Measurements from ENCODE around the gene CHCHD1. TPM values are rescaled to one million over a fixed set of nuclear protein-coding genes. Genes with fewer than 3 reads are reported as not detected.
"Not testable (repeated sequence)": the region's sequence is repeated elsewhere in the genome, so short reads cannot be mapped to it uniquely, and the experiment has no call there.

The CHCHD1 gene
- total RNA-seq, 1 donor from 2014 or later: 13.1 TPM

DNA sequence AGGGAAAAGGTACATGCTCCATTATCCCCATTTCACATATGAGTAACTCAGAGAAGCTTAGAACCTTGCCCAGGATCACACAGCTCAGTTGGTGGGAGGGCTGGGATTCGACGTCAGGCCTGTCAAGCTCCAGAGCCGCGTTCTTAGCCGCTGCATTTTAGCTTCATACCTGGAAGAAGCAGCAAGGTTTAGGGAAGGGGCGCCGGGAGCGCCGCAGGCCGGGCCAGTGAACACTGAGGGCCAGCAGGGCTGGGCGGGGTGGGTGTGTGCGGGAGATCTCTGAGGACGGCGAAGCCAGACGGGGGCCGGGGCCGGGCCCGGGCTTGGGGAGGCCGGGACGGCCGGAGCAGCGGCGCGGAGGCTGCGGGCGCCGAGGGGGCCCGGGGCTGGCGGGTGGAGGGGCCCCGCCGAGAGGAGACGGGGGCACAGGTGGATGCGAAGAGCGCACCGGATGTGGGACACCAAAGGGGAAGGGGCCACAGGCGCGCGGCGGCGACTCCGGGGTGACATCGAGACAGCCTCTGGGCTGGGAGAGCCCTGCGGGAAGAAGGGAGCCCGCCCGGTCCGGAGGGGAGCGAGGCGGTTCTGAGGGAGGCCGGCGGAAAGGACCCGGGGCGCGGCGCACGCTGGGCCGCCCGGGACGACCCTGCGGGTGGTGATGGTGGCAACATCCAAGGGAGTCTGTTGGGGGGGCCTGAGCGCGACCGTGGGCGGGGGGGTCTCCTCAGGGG is 29.1 kb downstream of the CHCHD1 start:
- DNase-seq (ENCODE audit: low read depth): no peak

DNA sequence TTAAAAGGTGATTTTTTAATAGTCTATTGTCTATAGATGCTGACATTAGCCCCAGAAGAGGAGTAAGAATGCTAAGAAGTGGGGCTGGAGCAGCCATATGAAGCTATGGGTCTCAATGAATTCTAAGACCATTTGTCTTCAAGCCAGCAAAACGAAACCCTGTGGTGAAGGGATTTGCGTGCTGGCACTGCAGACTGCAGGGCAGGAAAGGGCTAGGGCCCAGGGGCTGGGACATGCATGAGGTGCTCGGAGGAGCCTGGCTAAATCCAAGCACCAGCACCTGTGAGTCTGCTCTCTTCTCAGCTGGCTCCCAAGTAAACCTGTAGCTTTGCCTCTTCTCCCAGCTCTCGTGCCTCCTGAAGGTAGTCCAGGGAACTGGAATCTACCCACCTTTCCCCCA is 30.8 kb downstream of the CHCHD1 start:
- no peak for DNase-seq (ENCODE audit: low read depth)

DNA sequence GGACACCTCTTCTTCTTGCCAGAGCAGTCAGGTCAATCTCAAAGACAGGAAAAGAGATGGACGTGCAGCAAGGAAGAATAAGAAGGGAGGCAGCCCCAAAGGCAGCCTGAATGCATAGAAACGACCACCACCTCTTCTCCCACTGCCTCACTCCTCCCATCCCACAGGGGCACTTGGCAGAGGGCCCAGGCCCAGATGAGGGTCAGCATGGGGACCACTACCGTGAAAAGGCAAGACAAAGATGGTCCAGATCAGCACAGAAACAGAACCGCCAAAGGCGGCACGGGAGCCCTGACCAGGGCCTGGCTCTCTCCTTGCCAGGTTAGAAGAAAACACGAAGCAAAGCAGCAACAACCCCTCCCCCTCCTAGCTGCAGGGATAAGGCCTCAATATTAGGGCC is 31.5 kb downstream of the CHCHD1 start:
- no peak for DNase-seq (ENCODE audit: low read depth)

DNA sequence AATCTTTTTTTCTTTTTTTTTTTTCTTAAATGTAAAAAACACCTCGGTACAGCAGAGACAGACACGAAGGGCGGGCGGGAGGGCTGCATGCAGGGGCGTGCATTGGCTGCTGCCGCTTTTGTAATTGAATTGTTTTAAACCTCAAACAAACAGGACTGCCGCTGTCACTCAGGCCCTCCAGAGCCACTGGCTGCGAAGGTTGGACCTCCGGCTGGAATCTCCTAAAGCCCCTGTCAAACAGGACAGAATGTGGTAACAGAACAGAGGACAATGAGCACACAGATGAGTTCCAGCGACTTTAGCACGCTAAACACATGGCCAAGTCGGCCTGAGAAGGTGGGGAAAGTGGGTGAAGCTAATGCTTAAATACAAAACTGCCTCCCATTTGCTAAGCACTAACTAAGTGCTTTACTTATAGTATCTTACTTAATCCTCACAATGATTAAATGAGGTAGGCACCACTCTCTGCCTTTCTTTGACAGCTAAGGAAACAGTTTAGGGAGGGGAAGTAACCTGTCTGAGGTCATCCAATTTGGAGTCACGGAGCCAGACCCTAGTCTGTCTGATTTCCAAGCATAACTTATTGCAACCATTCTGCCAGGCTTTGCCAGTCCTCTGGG is 32.5 kb downstream of the CHCHD1 start:
- no peak for DNase-seq (ENCODE audit: low read depth)

DNA sequence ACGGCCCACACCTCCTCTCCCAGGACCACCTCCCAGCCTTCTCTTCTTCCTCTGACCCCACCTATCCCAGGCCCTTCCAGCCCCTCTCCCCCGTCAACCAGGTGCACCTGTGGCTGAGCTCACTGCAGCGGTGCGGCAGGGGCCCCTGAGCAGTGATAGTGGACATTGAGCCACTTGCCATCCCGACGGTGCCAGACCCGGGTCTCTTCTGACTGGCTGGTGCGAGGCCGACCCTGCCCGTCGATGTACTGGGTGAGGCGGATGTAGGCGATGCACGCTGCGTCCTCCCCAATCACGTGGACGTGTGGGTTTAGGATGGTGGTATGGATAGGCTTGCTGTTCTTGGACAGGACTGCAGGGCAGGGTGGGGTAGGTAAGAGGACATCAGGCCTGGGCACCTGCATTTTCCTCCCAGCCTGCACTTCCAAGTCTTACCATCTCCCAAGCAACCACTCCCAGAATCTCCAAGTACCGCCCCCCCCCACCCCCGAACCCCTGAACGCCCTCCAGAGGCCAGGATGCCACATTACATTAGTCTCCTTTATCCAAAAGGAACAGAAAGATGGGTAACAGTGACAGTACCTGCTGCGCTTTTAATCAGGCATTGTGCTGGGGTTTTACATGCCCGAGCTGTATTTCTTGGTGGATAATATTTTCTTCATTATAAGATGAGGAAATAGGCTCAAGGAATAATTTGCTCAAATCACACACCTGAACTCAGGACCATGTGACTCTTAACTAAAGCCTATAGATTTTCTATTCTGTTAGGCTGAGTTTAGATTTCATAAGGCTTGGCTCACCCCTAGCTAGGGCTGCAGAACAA is 33.3 kb downstream of the CHCHD1 start:
- DNase-seq (ENCODE audit: low read depth): no peak

DNA sequence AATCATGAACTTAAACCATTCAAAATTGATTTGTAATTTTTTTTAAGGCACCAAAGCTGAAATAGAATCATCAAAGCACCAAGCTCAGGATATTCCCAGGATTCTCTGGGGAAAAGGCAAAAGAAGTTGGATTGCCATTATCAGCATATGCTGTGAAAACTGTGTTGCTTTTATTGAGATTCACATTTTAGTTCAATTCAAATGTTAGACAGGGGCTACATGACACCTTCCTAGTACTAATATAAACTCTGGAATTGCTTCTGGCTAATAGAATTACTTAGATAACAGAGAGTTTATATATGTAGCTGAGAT is 33.8 kb downstream of the CHCHD1 start:
- no peak for DNase-seq (ENCODE audit: low read depth)

DNA sequence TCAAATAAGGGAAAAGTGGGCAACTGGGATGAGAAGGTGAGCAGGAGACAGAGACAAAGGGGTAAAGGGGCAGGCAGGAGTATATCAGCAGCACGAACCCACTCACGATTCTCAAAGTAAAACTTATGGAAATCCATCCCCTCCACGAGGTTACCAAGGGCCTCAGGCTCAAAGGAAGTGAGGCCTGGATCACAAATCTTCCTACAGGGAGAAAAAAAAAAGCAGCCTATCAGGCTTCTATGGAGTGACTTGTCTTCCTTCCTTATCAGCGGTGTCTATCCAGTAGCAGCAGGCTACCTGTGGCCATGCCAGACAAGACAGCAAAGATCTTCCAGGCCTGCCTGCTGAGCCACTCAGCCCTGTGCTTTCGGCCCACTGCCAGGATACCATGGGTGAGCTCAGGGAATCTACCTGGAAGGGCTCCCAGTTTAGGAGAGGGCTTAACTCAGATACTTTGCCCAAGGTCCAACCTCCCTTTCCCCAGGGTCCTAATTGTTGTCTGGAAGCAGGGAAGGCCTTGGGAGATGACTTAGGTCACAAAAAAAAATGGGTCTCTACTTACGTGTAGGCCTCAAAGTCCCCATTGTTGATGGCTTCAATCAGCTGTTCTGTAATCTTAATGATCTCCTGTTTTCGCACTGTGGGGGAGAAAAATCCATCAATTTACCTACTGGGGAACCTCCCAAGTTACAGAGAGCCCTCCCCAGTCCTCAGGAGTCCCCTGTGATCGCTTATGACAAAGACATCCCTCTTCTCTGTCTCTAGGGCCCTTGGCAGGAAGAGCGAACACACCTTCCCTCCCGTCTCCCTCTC is 35.3 kb downstream of the CHCHD1 start:
- no peak for DNase-seq (ENCODE audit: low read depth)

DNA sequence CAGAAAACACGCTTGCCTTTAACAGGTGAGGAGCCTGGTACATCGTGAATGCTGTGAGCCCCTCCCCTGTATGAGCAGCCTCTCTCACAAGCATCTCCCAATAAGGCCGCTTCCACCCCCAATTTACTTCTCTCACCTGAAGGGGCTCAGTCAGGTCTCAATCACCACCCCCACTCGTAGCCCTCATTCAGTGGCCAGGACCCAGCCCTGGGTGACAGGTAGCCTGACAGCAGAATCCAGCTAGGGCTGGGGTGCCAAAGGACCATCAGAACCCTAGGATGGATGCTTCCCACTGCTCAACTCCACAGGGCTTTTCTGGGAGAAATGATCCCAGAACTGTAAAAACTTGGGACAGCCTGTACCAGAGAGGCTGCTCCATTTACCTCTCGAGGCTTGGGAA is 36.0 kb downstream of the CHCHD1 start:
- DNase-seq (ENCODE audit: low read depth): no peak

DNA sequence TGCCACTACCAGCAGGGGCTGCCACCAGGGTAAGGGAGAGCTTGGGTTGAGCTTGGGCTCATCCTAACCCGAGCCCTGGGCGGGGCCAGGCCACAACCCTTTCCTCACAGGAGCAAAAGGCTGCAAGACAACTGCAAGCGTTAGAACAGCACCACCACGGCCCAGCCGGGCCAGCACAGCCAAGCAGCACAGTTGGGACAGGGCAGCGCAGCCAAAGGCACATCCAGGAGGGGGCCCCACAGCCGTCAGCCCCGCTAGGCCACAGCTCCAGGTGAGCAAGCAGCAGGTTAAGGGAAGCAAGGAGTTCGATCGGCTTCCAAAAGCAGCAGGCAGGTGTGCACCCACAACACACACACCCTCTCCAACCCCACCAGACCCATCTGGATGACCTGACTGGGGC is 36.6 kb downstream of the CHCHD1 start:
- no peak for DNase-seq (ENCODE audit: low read depth)

DNA sequence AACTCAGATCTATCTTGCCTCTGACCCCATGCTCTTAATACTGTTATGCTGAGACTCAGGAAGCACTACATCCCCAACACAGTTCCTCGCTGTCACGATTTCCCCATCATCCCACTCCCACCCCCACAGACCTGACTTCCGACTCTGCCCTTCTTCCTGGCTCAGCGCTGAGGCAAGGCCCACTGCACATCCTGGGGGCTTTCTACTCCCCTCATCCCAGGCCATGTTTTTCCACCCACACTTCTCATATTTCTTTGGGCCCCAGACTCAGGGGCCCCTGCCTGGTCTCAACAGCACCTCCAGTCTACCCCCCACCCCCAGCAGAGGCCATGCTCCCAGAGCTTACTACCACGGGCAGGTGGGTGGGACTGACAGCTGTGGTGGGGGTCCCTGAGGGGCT is 37.2 kb downstream of the CHCHD1 start:
- DNase-seq (ENCODE audit: low read depth): no peak

DNA sequence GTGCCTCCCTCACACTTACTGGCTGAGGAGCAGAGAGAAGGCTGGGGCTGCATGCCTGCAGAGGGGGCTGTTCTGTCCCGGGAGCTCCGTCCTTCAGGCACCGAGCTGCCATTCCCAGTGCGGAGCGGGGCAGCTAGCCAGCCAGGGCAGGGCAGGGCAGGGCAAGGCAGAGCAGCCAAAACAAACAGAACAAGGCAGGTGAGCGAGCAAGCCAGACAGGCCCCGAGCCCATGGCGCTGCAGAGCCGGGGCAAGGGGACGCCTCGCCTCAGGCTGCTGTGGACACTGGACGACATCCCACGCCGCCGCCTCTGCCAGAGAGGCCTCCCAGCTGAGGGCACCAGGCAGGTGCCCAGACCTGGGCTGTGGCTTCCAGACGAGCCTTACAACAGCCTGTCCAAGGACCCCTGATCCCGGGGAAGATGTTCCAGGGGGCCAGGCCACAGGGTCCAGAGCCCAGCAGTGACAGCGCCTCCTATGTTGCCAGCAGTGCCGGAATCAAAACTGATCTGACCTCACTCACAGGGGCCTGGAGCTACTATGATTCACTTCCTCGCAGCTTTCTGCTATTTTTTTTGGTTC is 37.8 kb downstream of the CHCHD1 start:
- peak; percentile 9 for DNase-seq (ENCODE audit: low read depth)

DNA sequence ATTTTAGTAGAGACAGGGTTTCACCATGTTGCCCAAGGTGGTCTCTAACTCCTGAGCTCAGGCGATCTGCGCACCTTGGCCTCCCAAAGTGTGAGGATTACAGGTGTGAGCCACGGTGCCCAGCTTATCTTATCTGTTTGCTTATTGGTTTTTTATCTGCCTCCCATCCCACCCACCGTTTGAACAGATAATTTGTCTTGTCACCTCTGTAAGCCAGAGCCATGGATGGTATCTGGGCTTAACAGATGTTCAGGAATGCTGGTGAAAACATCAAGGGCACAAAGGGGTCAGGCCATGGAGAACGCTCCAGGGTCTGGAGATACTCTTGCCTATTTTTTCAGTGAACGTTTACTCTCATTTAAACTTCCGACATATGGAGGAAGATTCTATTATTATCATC is 41.5 kb downstream of the CHCHD1 start:
- no peak for DNase-seq (ENCODE audit: low read depth)

DNA sequence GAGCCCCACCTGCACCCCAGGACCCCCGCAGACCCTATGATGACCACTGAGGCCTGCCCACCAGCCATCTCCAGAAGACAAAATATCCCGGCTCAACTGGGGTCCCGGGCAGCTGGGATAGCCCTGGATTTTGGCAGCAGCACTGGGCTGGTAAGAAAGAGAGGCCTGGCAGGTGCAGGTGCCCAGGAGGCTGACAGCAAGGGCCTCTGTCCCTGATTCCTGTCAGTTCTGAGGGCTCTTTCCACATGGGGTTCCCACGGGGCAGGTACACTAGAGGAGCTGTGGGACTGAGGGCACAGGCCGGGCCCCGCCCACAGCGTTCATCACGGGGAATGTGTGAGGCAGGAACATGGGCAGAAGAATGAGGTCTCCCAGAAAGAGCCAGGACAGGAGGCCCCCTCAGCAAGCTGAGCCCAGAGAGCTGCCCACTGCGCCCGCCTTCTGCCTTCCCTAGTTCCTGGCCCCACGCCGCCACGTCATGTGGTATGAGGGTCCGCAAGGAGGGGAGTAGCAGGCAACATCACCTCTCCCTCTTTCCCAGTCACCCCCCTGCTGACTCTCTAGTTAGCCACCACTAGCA is 42.4 kb downstream of the CHCHD1 start:
- DNase-seq (ENCODE audit: low read depth): no peak

DNA sequence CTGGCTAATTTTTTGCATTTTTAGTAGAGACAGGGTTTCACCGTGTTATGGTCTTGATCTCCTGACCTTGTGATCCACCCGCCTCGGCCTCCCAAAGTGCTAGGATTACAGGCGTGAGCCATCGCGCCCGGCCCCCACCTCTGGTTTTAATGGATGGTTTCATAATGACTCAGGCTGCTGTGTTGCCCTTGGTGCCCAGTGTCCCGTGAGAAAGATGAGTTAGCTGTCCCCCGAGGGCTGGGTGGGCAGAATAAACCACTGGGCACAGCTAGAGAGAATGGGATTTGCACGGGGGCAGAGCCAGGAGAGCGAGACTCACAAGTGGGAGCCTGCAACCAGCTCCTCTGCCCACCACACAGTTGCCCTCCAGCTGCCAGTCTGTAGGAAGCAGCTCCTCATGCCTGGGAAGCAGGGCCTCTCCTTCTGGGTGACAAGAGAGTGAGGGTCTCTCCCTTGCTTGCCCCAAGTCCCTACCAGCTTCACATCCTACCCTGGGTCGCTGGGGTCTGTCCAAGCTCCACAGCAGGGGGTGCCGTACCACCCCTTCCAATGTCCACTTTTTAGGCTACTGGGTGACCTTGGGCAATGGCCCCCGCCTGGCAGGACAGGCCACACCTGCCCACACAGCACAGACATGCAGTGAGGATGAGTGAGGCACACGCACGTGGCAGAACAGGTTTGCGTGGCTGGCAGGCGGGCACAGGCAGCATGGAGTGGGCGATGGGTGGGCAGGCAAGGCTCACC is 45.7 kb downstream of the CHCHD1 start:
- DNase-seq (ENCODE audit: low read depth): peak; percentile 76

DNA sequence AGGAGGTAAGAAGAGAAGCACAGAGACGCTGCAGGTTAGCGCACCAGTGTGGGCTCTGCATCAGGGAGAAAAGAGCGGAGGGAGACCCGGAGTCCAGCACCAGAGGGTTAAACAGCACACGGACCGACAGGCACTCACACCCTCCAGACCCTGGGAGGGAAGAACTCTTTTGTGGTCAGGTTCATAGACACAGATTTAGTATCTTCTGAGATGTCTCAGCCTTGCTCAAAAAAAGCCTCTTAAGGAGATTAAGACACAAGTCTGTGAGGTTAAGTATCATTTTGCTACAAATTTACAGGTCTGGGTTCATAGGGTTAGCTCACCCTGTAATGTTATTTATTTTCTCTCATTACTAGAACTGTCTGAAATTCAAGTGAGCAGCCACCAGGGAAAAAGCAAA is 46.3 kb downstream of the CHCHD1 start:
- peak; percentile 12 for DNase-seq (ENCODE audit: low read depth)

DNA sequence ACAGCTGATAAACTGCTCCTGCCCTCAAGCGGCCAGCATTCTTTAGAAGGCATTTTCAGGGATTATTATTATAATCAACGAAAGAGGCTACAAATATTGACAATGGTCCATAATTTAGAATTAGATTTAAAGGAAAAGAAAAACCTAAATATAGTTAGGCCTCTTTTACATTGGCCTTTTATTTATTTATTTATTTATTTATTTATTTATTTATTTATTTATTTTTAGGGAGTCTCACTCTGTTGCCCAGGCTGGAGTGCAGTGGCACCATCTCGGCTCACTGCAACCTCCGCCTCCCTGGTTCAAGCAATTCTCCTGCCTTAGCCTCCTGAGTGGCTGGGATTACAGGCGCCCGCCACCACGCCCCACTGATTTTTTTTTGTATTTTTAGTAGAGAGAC is 47.2 kb downstream of the CHCHD1 start:
- DNase-seq (ENCODE audit: low read depth): not testable (repeated sequence)

Measured in renal cortical epithelial cell (primary cell).